Tongue (tissue), 2 donors: Measurements from ENCODE around the gene NEK3. TPM values are rescaled to one million over a fixed set of nuclear protein-coding genes. Genes with fewer than 3 reads are reported as not detected.
"Not testable (repeated sequence)": the region's sequence is repeated elsewhere in the genome, so short reads cannot be mapped to it uniquely, and the experiment has no call there.

Source experiments
- DNase-seq: peaks from one replicate; pipeline ENCODE4 v3.0.0-alpha.2; 2015
- total RNA-seq: library from RNA; depleted of rRNA; stranded (reverse); fragments of >200 nt; gene quantifications from one replicate; pipeline ENCODE4 v1.2.3, GENCODE V29; 2014

Gene NEK3
- total RNA-seq, 1 donor from 2014 or later = 4.9 TPM

- DNase-seq = no peak
Observed at GRCh38 chr13:52112591-52112990, 46.8 kb downstream of the NEK3 start.

DNA sequence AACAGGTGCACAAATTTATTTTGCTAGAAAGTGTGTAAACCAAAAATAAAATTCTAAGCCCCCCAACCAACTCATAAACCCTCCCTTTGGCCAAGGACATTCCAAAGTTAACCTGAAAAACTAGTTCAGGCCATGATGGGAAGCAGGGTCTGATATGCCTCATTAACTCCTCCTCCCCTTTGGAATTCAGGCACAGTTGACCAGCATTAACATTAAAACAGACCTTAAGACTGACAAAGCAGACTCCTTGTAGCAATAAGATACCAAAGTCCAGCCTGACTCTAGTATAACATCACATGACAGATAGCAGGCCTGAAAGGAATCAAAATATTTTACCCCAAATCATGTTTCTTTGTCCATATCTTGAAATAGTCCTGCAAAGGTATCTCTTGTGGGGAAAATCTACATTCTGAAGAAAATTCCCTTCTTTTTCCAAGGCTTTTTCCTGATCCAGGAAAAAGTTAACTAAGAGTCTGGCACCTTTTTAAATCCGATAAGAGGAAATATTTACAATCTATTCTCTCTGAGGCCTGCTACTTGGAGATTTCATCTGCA, 50.2 kb downstream of the NEK3 start:
- DNase-seq = no peak

- no peak for DNase-seq
Observed at GRCh38 chr13:52105841-52106240, 53.6 kb downstream of the NEK3 start.

DNA sequence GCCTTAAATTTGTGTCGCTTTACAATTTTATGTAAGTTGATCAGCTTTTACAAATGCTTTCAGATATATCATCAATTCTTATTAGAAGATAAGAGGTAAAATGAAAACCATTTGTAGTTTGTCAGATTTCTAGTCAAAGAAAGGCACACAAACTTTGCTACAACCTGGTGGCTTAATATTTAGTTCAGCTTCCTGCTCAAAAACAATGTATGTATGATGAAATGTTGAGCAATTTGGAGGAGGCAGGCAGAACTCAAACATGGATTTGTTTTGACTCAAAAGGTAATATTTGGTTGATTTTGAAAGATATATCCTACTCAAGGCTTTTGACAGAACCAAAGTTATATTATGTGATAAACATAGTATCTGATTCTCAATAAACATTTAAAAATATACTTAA, 54.8 kb downstream of the NEK3 start:
- DNase-seq = no peak

DNA sequence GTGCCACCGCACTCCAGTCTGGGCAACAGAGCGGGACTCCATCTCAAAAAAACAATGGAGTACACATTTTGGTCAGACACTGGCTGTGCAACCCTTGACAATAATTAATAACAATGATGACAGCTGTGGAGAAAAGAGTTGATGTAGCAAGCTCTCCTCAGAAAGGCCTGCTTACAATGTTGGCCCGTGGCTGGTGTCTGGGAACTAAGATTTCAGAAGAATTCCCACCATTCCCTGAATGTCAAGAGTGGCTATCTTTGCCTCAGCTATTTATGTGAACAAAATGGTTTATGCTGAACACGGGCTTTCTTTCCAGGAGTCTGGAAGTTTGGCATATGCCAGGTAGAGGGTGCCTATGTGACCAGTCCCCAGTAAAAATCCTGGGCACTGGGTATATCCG, 56.0 kb downstream of the NEK3 start:
- no peak for DNase-seq

DNA sequence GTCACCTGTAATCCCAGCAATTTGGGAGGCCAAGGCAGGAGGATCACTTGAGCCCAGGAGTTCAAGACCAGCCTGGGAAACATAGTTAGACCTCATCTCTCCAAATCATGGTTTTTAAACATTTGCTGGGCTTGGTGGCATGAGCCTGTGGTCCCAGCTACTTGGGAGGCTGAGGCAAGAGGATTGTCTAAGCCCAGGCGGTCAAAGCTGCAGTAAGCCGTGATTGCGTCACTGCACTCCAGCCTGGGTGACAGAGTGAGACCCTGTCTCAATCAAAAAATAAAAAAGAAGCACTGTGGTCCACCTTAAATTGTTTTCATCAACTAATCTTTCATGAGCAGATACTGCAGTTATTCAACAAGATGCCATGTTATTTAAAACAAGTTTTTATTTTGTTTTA, 57.0 kb downstream of the NEK3 start:
- not testable (repeated sequence) for DNase-seq

DNA sequence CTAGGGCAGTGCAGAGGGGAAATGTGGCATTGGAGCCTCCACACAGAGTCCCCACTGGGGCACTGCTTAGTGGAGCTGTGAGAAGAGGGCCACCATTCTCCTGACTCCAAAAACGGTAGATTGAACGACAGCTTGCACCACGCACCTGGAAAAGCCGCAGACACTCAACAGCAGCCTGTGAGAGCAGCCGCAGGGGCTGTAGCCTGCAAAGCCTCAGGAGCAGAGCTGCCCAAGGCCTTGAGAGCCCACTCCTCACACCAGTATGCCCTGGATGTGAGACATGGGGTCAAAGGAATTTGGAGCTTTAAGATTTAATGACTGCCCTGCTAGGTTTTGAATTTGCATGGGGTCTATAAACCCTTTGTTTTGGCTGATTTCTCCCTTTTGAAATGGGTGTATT, 62.2 kb downstream of the NEK3 start:
- DNase-seq = no peak

DNA sequence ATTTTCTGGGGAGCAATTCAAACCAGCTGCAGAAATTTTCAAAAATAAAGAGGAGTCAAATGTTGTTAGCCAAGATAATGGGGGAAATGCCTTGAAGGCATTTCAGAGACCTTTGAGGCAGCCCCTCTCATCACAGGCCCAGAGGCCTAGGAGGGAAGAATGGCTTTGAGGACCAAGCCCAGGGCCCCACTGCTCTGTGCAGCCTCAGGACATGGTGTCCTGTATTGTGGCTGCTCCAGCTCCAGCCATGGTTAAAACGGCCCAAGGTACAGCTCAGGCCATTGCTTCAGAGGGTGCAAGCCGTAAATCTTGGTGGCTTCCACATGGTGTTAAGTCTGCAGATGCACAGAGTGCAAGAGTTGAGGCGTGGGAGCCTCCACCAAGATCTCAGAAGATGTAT, 62.6 kb downstream of the NEK3 start:
- DNase-seq = no peak

DNA sequence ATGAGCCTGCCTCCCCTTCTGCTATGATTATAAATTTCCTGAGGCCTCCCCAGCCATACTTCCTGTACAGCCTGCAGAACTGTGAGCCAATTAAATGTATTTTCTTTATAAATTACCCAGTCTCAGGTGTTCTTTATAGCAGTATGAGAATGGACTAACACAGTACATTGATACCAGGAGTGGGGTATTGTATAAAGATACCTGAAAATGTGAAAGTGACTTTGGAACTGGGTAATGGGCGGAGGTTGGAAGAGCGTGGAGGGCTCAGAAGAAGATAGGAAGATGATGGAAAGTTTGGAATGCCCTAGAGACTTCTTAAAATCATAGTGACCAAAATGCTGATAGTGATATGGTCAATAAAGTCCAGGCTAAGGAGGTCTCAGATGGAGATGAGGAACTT, 63.3 kb downstream of the NEK3 start:
- DNase-seq = no peak

DNA sequence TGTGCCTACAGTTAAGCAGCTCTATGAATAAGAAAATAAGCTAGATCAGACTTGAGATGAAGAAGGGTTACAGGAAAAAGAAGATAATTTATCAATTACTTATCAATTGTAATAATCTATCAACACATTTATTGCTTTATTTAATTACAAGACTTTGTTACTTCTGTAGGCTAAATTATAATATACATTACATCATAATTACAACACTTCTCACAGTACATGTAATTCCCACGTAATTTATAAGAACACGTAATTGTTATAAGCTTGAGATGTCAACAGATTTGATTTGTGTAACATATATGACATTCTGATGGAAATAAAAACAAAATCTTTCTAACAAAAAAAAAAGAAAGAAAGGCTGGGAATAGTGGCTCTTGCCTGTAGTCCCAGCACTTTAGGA, 67.3 kb downstream of the NEK3 start:
- no peak for DNase-seq

GRCh38 chr13:52091473-52091872, 67.9 kb downstream of the NEK3 start:
- no peak for DNase-seq

- DNase-seq = peak; percentile 61
Observed at GRCh38 chr13:52085421-52085820, 74.0 kb downstream of the NEK3 start.

DNA sequence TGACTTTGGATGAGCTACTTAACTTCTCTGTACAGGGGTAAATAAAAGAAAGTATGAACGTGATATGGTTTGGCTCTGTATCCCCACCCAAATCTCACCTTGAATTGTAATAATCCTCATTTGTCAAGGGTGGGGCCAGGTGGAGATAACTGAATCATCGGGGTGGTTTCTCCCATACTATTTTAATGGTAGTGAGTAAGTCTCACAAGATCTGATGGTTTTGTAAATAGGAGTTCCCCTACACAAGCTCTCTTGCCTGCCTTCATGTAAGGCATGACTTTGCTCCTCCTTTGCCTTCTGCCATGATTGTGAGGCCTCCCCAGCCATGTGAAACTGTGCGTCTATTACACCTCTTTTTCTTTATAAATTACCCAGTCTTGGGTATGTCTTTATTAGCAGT, 74.4 kb downstream of the NEK3 start:
- DNase-seq = not testable (repeated sequence)

Other genes starting within 250 kb of the NEK3 start
- 5.5 TPM for gene ATP7B, start 148.1 kb downstream of the NEK3 start, total RNA-seq
- gene ALG11, start 147.2 kb downstream of the NEK3 start, total RNA-seq = 31.7 TPM
- 29.5 TPM for gene UTP14C, start 134.9 kb downstream of the NEK3 start, total RNA-seq
- 0.72 TPM for gene NEK5, start 30.5 kb downstream of the NEK3 start, total RNA-seq
- 24.5 TPM for gene THSD1, start 246.6 kb upstream of the NEK3 start, total RNA-seq